Caco-2 (cell line): ENCODE measurements around the gene LHX1. TPM values are rescaled to one million over a fixed set of nuclear protein-coding genes. Genes with fewer than 3 reads are reported as not detected.
A peak's percentile ranks its signal among the peaks of the same experiment; 100 is the strongest.

Experiments used
- BruUV-seq: library from RNA; stranded (reverse); fragments of 400-500 nt; replicated peaks from 2 replicates; lab custom pipeline; 2021; lab: Mats Ljungman, UMichigan
- CTCF ChIA-PET: fragments of 300-600 bp; sonication (Branson Sonifier 250); formaldehyde crosslinking; loops from one replicate; lab custom pipeline; 2022; ENCODE audit warnings: antibody characterized with exemption; lab: Charles Lee
- POLR2A ChIA-PET: fragments of 300-600 bp; sonication (Branson Sonifier 250); formaldehyde crosslinking; loops from one replicate; lab custom pipeline; 2022; ENCODE audit warnings: antibody characterized with exemption; lab: Charles Lee
- DNase-seq, 2 experiments: peaks; one replicate each; pipeline versions ENCODE4 v3.0.0 to v3.0.0-alpha.2; 2020 to 2022
- H3K27me3 ChIP-seq: replicated peaks from 2 replicates; pipeline ENCODE4 v1.6.0; 2011; ENCODE audit warnings: low read length; ENCODE audit not compliant: control insufficient read depth, insufficient read depth
- H3K36me3 ChIP-seq: 2 replicates; pipeline ENCODE4 v1.5.1; 2011; ENCODE audit warnings: low read length; ENCODE audit not compliant: control insufficient read depth, insufficient read depth
- H3K4me1 ChIP-seq: fragments of 250-450 bp; sonication (Bioruptor Pico); 2 replicates; pipeline ENCODE4 v1.5.1; 2020; ENCODE audit warnings: mild to moderate bottlenecking
- H3K4me3 ChIP-seq: 2 replicates; pipeline ENCODE4 v1.5.1; 2011; ENCODE audit warnings: low read depth, mild to moderate bottlenecking, control low read depth, low read length
- H3K9me3 ChIP-seq: fragments of 250-450 bp; sonication (Bioruptor Pico); 2 replicates; pipeline ENCODE4 v1.5.1; 2020; ENCODE audit warnings: mild to moderate bottlenecking, moderate library complexity
- H3K27ac Mint-ChIP-seq: one replicate; pipeline ENCODE4 v1.8.0; 2022; ENCODE audit warnings: mixed read lengths; ENCODE audit not compliant: unreplicated experiment
- H3K27me3 Mint-ChIP-seq: one replicate; pipeline ENCODE4 v1.8.0; 2022; ENCODE audit warnings: mixed read lengths; ENCODE audit not compliant: insufficient read depth, unreplicated experiment
- H3K36me3 Mint-ChIP-seq: one replicate; pipeline ENCODE4 v1.8.0; 2022; ENCODE audit warnings: mild to moderate bottlenecking, mixed read lengths; ENCODE audit not compliant: insufficient read depth, unreplicated experiment
- H3K4me1 Mint-ChIP-seq: one replicate; pipeline ENCODE4 v1.8.0; 2022; ENCODE audit warnings: low read depth, mixed read lengths; ENCODE audit not compliant: unreplicated experiment
- H3K4me3 Mint-ChIP-seq: one replicate; pipeline ENCODE4 v1.8.0; 2022; ENCODE audit warnings: mild to moderate bottlenecking, moderate library complexity, mixed read lengths; ENCODE audit not compliant: unreplicated experiment
- H3K9me3 Mint-ChIP-seq: one replicate; pipeline ENCODE4 v1.8.0; 2022; ENCODE audit warnings: mixed read lengths; ENCODE audit not compliant: unreplicated experiment
- intact Hi-C: fragments of 100-400 bp; cut with micrococcal nuclease; formaldehyde crosslinking; loops from one replicate; pipeline ENCODE4 v1.10.0; 2022; ENCODE audit not compliant: unreplicated experiment
- total RNA-seq: library from RNA; stranded (reverse); gene quantifications from 2 replicates; pipeline ENCODE4 v1.2.3, GENCODE V29; 2022
- TF ChIP-seq, protein P1 (sequence below), 2 experiments: fragments of 200-600 bp in 1 of 2; IDR thresholded peaks; 1 replicate in 1 of 2; 2 replicates in 1 of 2; pipeline versions ENCODE4 v1.5.1 to v1.8.0; 2011 to 2022; ENCODE audit warnings: antibody characterized with exemption in 1 of 2, control low read depth in 1 of 2, inconsistent platforms in 1 of 2, low read depth in 1 of 2, low read length in 1 of 2, mild to moderate bottlenecking in 1 of 2, moderate library complexity in 1 of 2; ENCODE audit not compliant: insufficient read depth in 1 of 2, severe bottlenecking in 1 of 2, unreplicated experiment in 1 of 2

Gene LHX1
- total RNA-seq, 1 experiment from 2014 or later: not detected

DNA sequence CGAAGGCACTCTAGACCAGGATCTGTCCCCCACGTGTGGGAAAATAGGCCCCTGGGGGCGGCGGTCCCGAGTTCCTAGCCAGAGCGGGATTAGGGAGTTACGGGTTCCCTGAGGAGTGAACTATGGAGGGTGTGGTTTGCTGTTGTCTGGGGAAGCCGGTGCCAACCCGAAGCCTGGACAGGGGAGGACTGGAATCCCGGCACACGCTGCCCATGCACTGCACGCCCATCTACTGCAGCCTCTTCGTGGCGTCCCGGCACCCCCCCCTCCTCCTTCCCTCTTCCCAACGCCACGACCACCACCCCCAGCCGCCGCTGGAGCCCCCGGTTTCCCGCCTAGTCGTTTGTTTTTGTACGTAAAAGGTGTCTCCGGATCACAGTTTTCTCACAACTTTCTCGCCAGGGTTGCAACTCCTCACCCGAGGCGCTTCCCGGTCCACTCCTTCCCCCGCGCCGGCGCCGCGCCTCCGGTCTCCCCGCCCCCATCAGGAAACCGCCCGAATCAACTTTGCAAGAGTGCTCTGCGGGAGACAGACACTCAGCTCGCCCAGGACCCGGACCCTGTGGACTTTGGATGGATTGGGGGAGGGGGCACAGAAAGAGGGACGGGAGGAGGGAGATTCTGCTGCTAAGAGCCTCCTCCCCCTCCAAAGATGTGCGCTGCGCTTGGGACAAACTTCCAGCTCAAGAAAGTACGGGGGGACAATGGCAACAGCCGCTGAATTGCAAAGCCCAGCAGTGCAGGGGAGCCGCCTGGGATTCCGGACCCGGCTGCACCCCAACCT is 1.4 kb upstream of the LHX1 start:
- H3K4me1 Mint-ChIP-seq: peaks cover 13% of the 10 kb centered on the region
- peaks cover 56% of the 10 kb centered on the region for H3K27me3 Mint-ChIP-seq
- H3K27me3 ChIP-seq: peaks cover 35% of the 10 kb centered on the region
- ChIA-PET POLR2A (no interaction called here), CTCF (interaction anchor here (0.6 to 0.7 kb wide), 2 partner anchors 96 to 129 kb away, joined by 4 to 5 read pairs; no protein-coding TSS in a partner anchor)
- H3K36me3 Mint-ChIP-seq: no peaks in the 10 kb centered on the region
- no peaks in the 10 kb centered on the region for H3K36me3 ChIP-seq
- H3K9me3 ChIP-seq: no peaks in the 10 kb centered on the region
- no TSS peak for BruUV-seq
- no peak overlapping the region for H3K27ac Mint-ChIP-seq
- peak overlapping the region; percentile 36 for H3K4me3 ChIP-seq
- TF ChIP-seq, protein P1, sequence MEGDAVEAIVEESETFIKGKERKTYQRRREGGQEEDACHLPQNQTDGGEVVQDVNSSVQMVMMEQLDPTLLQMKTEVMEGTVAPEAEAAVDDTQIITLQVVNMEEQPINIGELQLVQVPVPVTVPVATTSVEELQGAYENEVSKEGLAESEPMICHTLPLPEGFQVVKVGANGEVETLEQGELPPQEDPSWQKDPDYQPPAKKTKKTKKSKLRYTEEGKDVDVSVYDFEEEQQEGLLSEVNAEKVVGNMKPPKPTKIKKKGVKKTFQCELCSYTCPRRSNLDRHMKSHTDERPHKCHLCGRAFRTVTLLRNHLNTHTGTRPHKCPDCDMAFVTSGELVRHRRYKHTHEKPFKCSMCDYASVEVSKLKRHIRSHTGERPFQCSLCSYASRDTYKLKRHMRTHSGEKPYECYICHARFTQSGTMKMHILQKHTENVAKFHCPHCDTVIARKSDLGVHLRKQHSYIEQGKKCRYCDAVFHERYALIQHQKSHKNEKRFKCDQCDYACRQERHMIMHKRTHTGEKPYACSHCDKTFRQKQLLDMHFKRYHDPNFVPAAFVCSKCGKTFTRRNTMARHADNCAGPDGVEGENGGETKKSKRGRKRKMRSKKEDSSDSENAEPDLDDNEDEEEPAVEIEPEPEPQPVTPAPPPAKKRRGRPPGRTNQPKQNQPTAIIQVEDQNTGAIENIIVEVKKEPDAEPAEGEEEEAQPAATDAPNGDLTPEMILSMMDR (IDR thresholded peaks at IDR 0.05; ENCODE audit: insufficient read depth in 1 of 2, low read depth in 1 of 2, low read length in 1 of 2, severe bottlenecking in 1 of 2, unreplicated experiment in 1 of 2): no peak
- intact Hi-C loops: loop anchor here (1.0 to 10.0 kb wide), 3 partner anchors 12 to 309 kb away; partner anchors contain the start of gene AATF
- peak overlapping the region; percentile 83 for H3K4me3 Mint-ChIP-seq
- peaks cover 23% of the 10 kb centered on the region for H3K4me1 ChIP-seq
- H3K9me3 Mint-ChIP-seq: no peaks in the 10 kb centered on the region
- peak in 1 of 2 experiments; percentile 51 for DNase-seq

GRCh38 chr17:36936455-36937000 is 747 bp upstream of the LHX1 start:
- Histone ChIP-seq H3K36me3 (no peaks in the 10 kb centered on the region), H3K4me1 (peaks cover 23% of the 10 kb centered on the region), H3K4me3 (peak overlapping the region; percentile 36), H3K9me3 (no peaks in the 10 kb centered on the region), H3K27me3 (peaks cover 31% of the 10 kb centered on the region)
- Mint-ChIP-seq H3K27ac (no peak overlapping the region), H3K9me3 (no peaks in the 10 kb centered on the region), H3K4me3 (peak overlapping the region; percentile 83), H3K27me3 (peaks cover 50% of the 10 kb centered on the region), H3K36me3 (no peaks in the 10 kb centered on the region), H3K4me1 (peaks cover 13% of the 10 kb centered on the region)
- TF ChIP-seq, protein P1 (IDR thresholded peaks at IDR 0.05; ENCODE audit: insufficient read depth in 1 of 2, low read depth in 1 of 2, low read length in 1 of 2, severe bottlenecking in 1 of 2, unreplicated experiment in 1 of 2): no peak
- ChIA-PET CTCF (interaction anchor here (0.6 to 0.7 kb wide), 2 partner anchors 97 to 128 kb away, joined by 4 to 5 read pairs; no protein-coding TSS in a partner anchor), POLR2A (interaction anchor here (1.2 kb wide), 1 partner anchor 13 kb away, joined by 4 read pairs; no protein-coding TSS in a partner anchor)
- peak in 1 of 2 experiments; percentile 40 for DNase-seq
- intact Hi-C loops: loop anchor here (1.0 to 10.0 kb wide), 3 partner anchors 12 to 309 kb away; partner anchors contain the start of gene AATF
- no TSS peak for BruUV-seq

DNA sequence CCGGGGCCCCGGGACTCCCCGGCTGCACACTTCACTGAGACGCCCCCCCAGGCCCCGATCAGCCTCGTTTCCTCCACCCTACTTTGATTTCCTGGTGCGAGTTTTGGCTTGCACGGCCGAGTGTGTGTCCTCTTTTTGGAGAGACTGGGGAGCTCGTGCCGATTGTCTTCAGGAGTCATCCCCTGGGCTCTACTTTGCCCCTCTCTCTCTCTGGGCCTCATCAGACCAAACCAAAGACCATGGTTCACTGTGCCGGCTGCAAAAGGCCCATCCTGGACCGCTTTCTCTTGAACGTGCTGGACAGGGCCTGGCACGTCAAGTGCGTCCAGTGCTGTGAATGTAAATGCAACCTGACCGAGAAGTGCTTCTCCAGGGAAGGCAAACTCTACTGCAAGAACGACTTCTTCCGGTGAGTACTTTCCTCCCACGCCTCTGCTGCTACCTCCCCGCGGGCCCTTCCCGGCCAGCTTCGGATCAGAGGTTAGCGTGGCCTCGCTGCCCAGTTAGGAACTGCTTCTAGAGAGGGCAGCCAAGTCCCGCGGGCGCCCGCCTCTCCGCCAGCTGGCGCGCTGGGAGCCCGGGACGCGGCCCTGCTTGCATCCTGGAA is 787 bp downstream of the LHX1 start:
- peaks cover 28% of the 10 kb centered on the region for H3K27me3 ChIP-seq
- H3K4me1 ChIP-seq: peaks cover 23% of the 10 kb centered on the region
- Mint-ChIP-seq H3K36me3 (no peaks in the 10 kb centered on the region), H3K4me1 (peaks cover 6% of the 10 kb centered on the region), H3K27me3 (peaks cover 42% of the 10 kb centered on the region), H3K9me3 (no peaks in the 10 kb centered on the region), H3K4me3 (peak overlapping the region; percentile 83), H3K27ac (no peak overlapping the region)
- ChIA-PET CTCF (no interaction called here), POLR2A (interaction anchor here (0.7 to 1.2 kb wide), 2 partner anchors 11 to 12 kb away, joined by 3 to 4 read pairs; partner anchors contain the start of gene AATF)
- H3K36me3 ChIP-seq: no peaks in the 10 kb centered on the region
- BruUV-seq: no TSS peak
- no peak for DNase-seq
- TF ChIP-seq, protein P1 (IDR thresholded peaks at IDR 0.05; ENCODE audit: insufficient read depth in 1 of 2, low read depth in 1 of 2, low read length in 1 of 2, severe bottlenecking in 1 of 2, unreplicated experiment in 1 of 2): no peak
- peak overlapping the region; percentile 11; the same call in 1 of the 2 replicates for H3K4me3 ChIP-seq
- no peaks in the 10 kb centered on the region for H3K9me3 ChIP-seq
- intact Hi-C loops: loop anchor here (5.0 to 10.0 kb wide), 2 partner anchors 107 to 311 kb away; no protein-coding TSS in a partner anchor
